GM12878 (cell line): ENCODE measurements around the gene CERCAM. TPM values are rescaled to one million over a fixed set of nuclear protein-coding genes. Genes with fewer than 3 reads are reported as not detected.

ENCODE experiments used
- ATAC-seq: fragments of 200-7000 bp; cut with Tn5 transposase; 3 replicates; pipeline ENCODE4 v1.9.1; 2020; ENCODE audit warnings: mild to moderate bottlenecking, moderate library complexity
- BruUV-seq: library from RNA; stranded (reverse); fragments of 400-500 nt; replicated peaks from 2 replicates; lab custom pipeline; 2021; lab: Mats Ljungman, UMichigan
- CTCF ChIA-PET: fragments of 300-600 bp; sonication (Branson Sonifier 250); formaldehyde crosslinking; extraction: SDS; loops from one replicate; lab custom pipeline; 2021; ENCODE audit warnings: inconsistent platforms; lab: Yijun Ruan, JAX
- POLR2A ChIA-PET: fragments of 350-600 bp; formaldehyde crosslinking; extraction: SDS; loops from one replicate; lab custom pipeline; 2021; ENCODE audit warnings: inconsistent platforms; lab: Charles Lee
- RAD21 ChIA-PET: fragments of 300-600 bp; sonication (Branson Sonifier 250); formaldehyde crosslinking; loops from one replicate; lab custom pipeline; 2023; ENCODE audit warnings: antibody characterized with exemption; ENCODE audit not compliant: unreplicated experiment; lab: Charles Lee
- SMC1A ChIA-PET: fragments of 300-600 bp; sonication (Branson Sonifier 250); formaldehyde crosslinking; loops from one replicate; lab custom pipeline; 2023; ENCODE audit not compliant: unreplicated experiment, uncharacterized antibody; lab: Charles Lee
- DNase-seq: peaks from one replicate; pipeline ENCODE4 v3.0.0-alpha.2; 2011; ENCODE audit warnings: low read depth, low spot score
- FAIRE-seq: peaks from 3 replicates; lab custom pipeline; 2011; peaks lifted over from hg19 to GRCh38; lab: Jason Lieb, UNC
- H2AFZ ChIP-seq: 2 replicates; pipeline ENCODE4 v1.6.0; 2011; ENCODE audit warnings: low read depth, low read length, control low read depth; ENCODE audit not compliant: control insufficient read depth
- H3K27ac ChIP-seq: 2 replicates; pipeline ENCODE4 v1.5.1; 2011; ENCODE audit warnings: control low read depth; ENCODE audit not compliant: control insufficient read depth, insufficient read depth
- H3K27me3 ChIP-seq, 2 experiments: replicated peaks in 1 of 2; 2 replicates each; pipeline versions ENCODE4 v1.6.0 to v1.6.1; 2011; ENCODE audit warnings: low read length in 1 of 2; ENCODE audit not compliant: control insufficient read depth in 2 of 2, insufficient read depth in 2 of 2
- H3K36me3 ChIP-seq, 2 experiments: 2 replicates each; pipeline ENCODE4 v1.5.1; 2011; ENCODE audit warnings: low read length in 1 of 2; ENCODE audit not compliant: control insufficient read depth in 2 of 2, insufficient read depth in 2 of 2
- H3K4me1 ChIP-seq: 2 replicates; pipeline ENCODE4 v1.6.1; 2011; ENCODE audit warnings: mild to moderate bottlenecking, low read length, moderate library complexity, mixed read lengths; ENCODE audit not compliant: control insufficient read depth, insufficient read depth
- H3K4me2 ChIP-seq: 2 replicates; pipeline ENCODE4 v1.6.0; 2011; ENCODE audit warnings: control low read depth; ENCODE audit not compliant: control insufficient read depth, insufficient read depth
- H3K4me3 ChIP-seq: fragments of 200-600 bp; sonication (generic); 2 replicates; pipeline ENCODE4 v1.5.1; 2016
- H3K79me2 ChIP-seq: 2 replicates; pipeline ENCODE4 v1.6.0; 2011; ENCODE audit warnings: low read length; ENCODE audit not compliant: control insufficient read depth, insufficient read depth
- H3K9ac ChIP-seq: 2 replicates; pipeline ENCODE4 v1.8.0; 2011; ENCODE audit warnings: low read length, control low read depth, mixed read lengths; ENCODE audit not compliant: control insufficient read depth, insufficient read depth
- H3K9me3 ChIP-seq: replicated peaks from 3 replicates; pipeline ENCODE4 v1.5.1; 2011; ENCODE audit warnings: mild to moderate bottlenecking, low read length; ENCODE audit not compliant: control insufficient read depth, insufficient read depth
- H4K20me1 ChIP-seq: 2 replicates; pipeline ENCODE4 v1.6.0; 2011; ENCODE audit not compliant: control insufficient read depth, insufficient read depth
- HDAC6 ChIP-seq: fragments of 200-600 bp; sonication (generic); IDR thresholded peaks from one replicate; pipeline ENCODE4 v1.8.0; 2017; ENCODE audit warnings: antibody characterized with exemption; ENCODE audit not compliant: unreplicated experiment
- NFXL1 ChIP-seq: fragments of 450-650 bp; IDR thresholded peaks from 2 replicates; pipeline ENCODE4 v1.6.1; 2017; ENCODE audit warnings: antibody characterized with exemption, mild to moderate bottlenecking, borderline replicate concordance
- NKRF ChIP-seq: fragments of 450-650 bp; conservative IDR thresholded peaks from 2 replicates; pipeline ENCODE4 v1.6.1; 2017; ENCODE audit warnings: mild to moderate bottlenecking, moderate library complexity
- PML ChIP-seq: IDR thresholded peaks from 2 replicates; pipeline ENCODE4 v1.6.1; 2012; ENCODE audit warnings: low read length, inconsistent platforms
- TBL1XR1 ChIP-seq: IDR thresholded peaks from 2 replicates; pipeline ENCODE4 v1.6.1; 2012; ENCODE audit warnings: low read depth, low read length, improper control_type of control experiment
- ZNF687 ChIP-seq: fragments of 450-650 bp; IDR thresholded peaks from 2 replicates; pipeline ENCODE4 v1.6.1; 2017; ENCODE audit warnings: mild to moderate bottlenecking, moderate library complexity
- WGBS: methylation state at CpG from one replicate; pipeline ENCODE4 v1.1.6; 2016; ENCODE audit warnings: low lambda C conversion rate; ENCODE audit not compliant: insufficient replicate concordance, insufficient coverage; ENCODE audit errors: missing lambda C conversion rate; 5-methylcytosine and 5-hydroxymethylcytosine counted together
- in situ Hi-C: fragments of 300-500 bp; cut with MboI; formaldehyde crosslinking; loops from 9 replicates; pipeline ENCODE4 v1.14.3; 2018; ENCODE audit warnings: mixed read lengths
- intact Hi-C: fragments of 100-400 bp; cut with micrococcal nuclease; formaldehyde crosslinking; loops from one replicate; pipeline ENCODE4 v1.14.2; 2022; ENCODE audit not compliant: unreplicated experiment
- polyA plus RNA-seq, 11 experiments: library from polyadenylated mRNA; depleted of rRNA in 4 of 11; unstranded in 6 of 11; stranded (reverse) in 5 of 11; fragments of >200 nt; fragmentation: Nextera tagmentation in 4 of 11; fragmentation: Illumina TruSeq in 1 of 11; extraction: Ambion mirVana in 4 of 11; extraction: Trizol in 1 of 11; gene quantifications; 1 replicate in 1 of 11; 2 replicates in 10 of 11; pipeline versions ENCODE4 v1.2.1 to v1.2.3, GENCODE V29; 2011 to 2016; ENCODE audit warnings: inconsistent platforms in 2 of 11, missing spikeins in 2 of 11, low read depth in 1 of 11
- total RNA-seq, 4 experiments: library from RNA; depleted of rRNA in 3 of 4; stranded (reverse); fragments of >200 nt in 3 of 4; fragmentation: Illumina TruSeq in 1 of 4; extraction: Trizol in 1 of 4; gene quantifications; 2 replicates each; pipeline versions ENCODE4 v1.2.1 to v1.2.3, GENCODE V29; 2013 to 2021
- TF ChIP-seq, protein P1 (sequence below): fragments of 150-350 bp; IDR thresholded peaks from 2 replicates; pipeline ENCODE4 v1.6.1; 2016; ENCODE audit warnings: low read depth, low read length
- TF ChIP-seq, protein P2 (sequence below): IDR thresholded peaks from 2 replicates; pipeline ENCODE4 v1.6.1; 2011; ENCODE audit warnings: borderline replicate concordance, low read depth, mild to moderate bottlenecking, moderate library complexity, mixed read lengths, low read length; ENCODE audit not compliant: insufficient read depth; ENCODE audit errors: extremely low read length

CERCAM gene
- total and polyA plus RNA-seq, 10 of the 15 experiments (the other 5 are each of a cell fraction or from before 2014, with no cell fraction given) = 0.05 to 6.7 (median 0.71) TPM

GRCh38 chr9:128469070-128469469 is 48.4 kb downstream of the CERCAM start:
- FAIRE-seq (no peak), ATAC-seq (no peak), DNase-seq (no peak)
- Histone ChIP-seq H3K9me3 (no peaks in the 10 kb centered on the region), H3K4me2 (no peak overlapping the region), H3K27me3 (no peaks in the 10 kb centered on the region), H3K4me3 (no peak overlapping the region), H2AFZ (no peak overlapping the region), H3K9ac (no peak overlapping the region), H3K36me3 (peaks cover 11 to 14% of the 10 kb centered on the region in 2 experiments), H3K4me1 (no peaks in the 10 kb centered on the region), H3K79me2 (no peaks in the 10 kb centered on the region), H3K27ac (no peak overlapping the region), H4K20me1 (no peaks in the 10 kb centered on the region)
- BruUV-seq = TSS peak; percentile 52
- in situ Hi-C loops (no loop called here), intact Hi-C loops (no loop called here)
- RAD21 ChIA-PET = interaction anchor here (0.5 kb wide), 1 partner anchor 10 kb away, joined by 3 read pairs; no protein-coding TSS in a partner anchor
- SMC1A ChIA-PET = interaction anchor here (0.6 to 1.3 kb wide), 2 partner anchors 20 to 1235 kb away, joined by 3 read pairs; no protein-coding TSS in a partner anchor
- WGBS = 98% methylated on average over 7 of the region's 7 CpGs
- CTCF ChIA-PET = interaction anchor here (1.3 to 1.4 kb wide), 4 partner anchors 9 to 107 kb away, joined by 4 to 7 read pairs (median 4); no protein-coding TSS in a partner anchor
- POLR2A ChIA-PET = no interaction called here
- TF ChIP-seq, protein P1, sequence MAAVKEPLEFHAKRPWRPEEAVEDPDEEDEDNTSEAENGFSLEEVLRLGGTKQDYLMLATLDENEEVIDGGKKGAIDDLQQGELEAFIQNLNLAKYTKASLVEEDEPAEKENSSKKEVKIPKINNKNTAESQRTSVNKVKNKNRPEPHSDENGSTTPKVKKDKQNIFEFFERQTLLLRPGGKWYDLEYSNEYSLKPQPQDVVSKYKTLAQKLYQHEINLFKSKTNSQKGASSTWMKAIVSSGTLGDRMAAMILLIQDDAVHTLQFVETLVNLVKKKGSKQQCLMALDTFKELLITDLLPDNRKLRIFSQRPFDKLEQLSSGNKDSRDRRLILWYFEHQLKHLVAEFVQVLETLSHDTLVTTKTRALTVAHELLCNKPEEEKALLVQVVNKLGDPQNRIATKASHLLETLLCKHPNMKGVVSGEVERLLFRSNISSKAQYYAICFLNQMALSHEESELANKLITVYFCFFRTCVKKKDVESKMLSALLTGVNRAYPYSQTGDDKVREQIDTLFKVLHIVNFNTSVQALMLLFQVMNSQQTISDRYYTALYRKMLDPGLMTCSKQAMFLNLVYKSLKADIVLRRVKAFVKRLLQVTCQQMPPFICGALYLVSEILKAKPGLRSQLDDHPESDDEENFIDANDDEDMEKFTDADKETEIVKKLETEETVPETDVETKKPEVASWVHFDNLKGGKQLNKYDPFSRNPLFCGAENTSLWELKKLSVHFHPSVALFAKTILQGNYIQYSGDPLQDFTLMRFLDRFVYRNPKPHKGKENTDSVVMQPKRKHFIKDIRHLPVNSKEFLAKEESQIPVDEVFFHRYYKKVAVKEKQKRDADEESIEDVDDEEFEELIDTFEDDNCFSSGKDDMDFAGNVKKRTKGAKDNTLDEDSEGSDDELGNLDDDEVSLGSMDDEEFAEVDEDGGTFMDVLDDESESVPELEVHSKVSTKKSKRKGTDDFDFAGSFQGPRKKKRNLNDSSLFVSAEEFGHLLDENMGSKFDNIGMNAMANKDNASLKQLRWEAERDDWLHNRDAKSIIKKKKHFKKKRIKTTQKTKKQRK = no peak
- no peak for TF ChIP-seq PML
- no peak for TF ChIP-seq TBL1XR1
- no peak for TF ChIP-seq NKRF
- TF ChIP-seq NFXL1 = no peak
- TF ChIP-seq, protein P2, sequence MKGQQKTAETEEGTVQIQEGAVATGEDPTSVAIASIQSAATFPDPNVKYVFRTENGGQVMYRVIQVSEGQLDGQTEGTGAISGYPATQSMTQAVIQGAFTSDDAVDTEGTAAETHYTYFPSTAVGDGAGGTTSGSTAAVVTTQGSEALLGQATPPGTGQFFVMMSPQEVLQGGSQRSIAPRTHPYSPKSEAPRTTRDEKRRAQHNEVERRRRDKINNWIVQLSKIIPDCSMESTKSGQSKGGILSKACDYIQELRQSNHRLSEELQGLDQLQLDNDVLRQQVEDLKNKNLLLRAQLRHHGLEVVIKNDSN = no peak
- TF ChIP-seq HDAC6 = no peak
- no peak for TF ChIP-seq ZNF687
